GM12872 (cell line): ENCODE measurements around the gene ZMIZ1.

Experiments
- TF ChIP-seq, protein P1 (sequence below): IDR thresholded peaks from 3 replicates; pipeline ENCODE4 v1.5.1; 2011; ENCODE audit warnings: low read depth, mild to moderate bottlenecking, low read length, moderate library complexity; ENCODE audit not compliant: insufficient read depth

The ZMIZ1 gene

DNA sequence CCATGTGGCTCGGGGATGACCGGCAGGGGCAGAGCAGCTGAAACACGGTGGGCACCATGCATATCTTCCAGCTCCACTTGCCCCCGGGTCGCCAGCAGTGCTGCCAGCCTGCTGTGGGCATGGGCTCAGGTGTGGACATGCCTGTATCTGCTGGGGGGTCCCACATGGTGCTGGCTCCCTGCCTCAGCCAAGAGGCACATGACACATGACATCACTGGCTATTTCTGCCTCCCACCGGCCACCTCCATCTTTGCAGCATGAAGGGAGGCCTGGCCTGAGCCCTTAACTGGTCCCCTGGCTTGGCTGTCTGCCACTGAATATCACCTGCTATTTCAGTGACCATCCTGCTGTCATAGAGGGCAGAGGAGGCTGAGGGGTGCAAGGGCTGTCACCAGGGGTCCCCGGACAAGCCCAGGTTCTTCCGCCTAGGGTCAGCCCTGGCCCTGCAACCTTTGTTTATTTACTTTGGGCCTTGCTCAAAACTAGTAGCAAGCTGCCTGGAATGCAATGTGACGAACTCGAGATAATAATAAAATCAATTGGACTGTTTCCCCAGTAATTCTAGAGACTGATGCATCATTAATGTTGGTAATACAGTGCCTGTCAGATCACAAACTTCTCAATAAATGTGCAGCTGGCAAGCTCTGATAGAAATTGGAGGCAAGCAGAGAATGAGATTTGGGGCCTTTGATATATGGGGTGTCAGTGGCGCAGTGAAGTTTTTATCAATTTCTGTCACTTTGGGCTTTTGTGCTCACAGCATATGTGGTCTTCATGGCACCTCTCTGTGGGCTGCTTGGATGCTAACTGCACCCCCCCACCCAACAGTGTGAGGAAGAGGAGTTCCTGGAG lies 28.5 kb downstream of the ZMIZ1 start:
- TF ChIP-seq, protein P1, sequence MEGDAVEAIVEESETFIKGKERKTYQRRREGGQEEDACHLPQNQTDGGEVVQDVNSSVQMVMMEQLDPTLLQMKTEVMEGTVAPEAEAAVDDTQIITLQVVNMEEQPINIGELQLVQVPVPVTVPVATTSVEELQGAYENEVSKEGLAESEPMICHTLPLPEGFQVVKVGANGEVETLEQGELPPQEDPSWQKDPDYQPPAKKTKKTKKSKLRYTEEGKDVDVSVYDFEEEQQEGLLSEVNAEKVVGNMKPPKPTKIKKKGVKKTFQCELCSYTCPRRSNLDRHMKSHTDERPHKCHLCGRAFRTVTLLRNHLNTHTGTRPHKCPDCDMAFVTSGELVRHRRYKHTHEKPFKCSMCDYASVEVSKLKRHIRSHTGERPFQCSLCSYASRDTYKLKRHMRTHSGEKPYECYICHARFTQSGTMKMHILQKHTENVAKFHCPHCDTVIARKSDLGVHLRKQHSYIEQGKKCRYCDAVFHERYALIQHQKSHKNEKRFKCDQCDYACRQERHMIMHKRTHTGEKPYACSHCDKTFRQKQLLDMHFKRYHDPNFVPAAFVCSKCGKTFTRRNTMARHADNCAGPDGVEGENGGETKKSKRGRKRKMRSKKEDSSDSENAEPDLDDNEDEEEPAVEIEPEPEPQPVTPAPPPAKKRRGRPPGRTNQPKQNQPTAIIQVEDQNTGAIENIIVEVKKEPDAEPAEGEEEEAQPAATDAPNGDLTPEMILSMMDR = no peak

- TF ChIP-seq, protein P1 = no peak
These were observed 29.3 kb downstream of the ZMIZ1 start for GRCh38 chr10:79098061-79098460.

- TF ChIP-seq, protein P1 = no peak
These were observed 29.8 kb downstream of the ZMIZ1 start for GRCh38 chr10:79098596-79099015.

DNA sequence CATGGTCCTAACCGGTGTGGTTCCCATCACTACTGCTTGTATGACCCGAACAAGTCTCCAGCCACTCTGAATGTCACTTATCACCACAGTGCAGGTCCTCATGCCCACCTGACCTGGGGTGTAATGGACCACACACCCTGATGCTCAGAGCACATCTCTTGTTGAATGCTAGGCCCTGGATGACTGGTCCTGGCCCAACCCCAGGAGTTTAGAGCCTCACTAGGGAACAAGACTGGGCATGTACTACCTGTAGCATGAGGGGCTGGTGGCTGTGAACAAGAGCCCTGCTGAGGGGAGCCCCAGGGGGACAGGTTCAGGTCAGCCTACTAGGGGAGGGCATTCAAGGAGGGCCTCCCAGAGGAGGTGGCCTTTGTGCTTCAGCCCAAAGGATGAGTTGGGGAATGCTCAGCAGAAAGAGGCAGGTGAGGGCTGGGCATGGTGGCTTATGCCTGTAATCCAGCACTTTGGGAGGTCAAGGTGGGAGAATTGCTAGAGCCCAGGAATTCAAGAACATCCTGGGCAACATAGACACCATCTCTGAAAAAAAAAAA lies 31.2 kb downstream of the ZMIZ1 start:
- TF ChIP-seq, protein P1 = no peak

DNA sequence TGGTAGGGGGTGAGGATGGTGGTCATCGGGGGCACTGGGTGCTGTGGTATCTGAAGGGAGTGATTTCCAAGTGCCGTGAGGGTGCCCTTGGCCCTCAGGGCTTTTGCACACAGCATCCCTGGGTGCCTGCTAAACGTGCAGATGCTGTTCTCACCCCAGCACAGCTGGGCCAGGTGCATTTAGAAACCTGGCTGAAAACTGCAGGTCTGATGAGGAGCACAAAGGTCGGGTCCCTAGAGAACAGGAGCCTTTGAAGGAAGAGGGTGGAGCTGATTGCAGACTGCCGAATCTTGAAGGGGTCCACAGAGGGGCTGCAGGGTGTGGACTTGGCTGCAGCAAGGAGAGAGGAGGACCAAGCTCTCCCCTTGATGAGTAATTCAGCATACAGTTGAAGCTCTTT lies 32.0 kb downstream of the ZMIZ1 start:
- TF ChIP-seq, protein P1 = no peak

GRCh38 chr10:79101560-79102497 lies 33.1 kb downstream of the ZMIZ1 start:
- TF ChIP-seq, protein P1 = no peak

- TF ChIP-seq, protein P1 = no peak
These were observed 33.7 kb downstream of the ZMIZ1 start for GRCh38 chr10:79102498-79102874.
